Measurements from ENCODE around the gene COMMD7. TPM values are rescaled to one million over a fixed set of nuclear protein-coding genes. Genes with fewer than 3 reads are reported as not detected.

Gene COMMD7
- total RNA-seq, 2 donors from 2014 or later = 29.0 to 33.4 TPM

DNA sequence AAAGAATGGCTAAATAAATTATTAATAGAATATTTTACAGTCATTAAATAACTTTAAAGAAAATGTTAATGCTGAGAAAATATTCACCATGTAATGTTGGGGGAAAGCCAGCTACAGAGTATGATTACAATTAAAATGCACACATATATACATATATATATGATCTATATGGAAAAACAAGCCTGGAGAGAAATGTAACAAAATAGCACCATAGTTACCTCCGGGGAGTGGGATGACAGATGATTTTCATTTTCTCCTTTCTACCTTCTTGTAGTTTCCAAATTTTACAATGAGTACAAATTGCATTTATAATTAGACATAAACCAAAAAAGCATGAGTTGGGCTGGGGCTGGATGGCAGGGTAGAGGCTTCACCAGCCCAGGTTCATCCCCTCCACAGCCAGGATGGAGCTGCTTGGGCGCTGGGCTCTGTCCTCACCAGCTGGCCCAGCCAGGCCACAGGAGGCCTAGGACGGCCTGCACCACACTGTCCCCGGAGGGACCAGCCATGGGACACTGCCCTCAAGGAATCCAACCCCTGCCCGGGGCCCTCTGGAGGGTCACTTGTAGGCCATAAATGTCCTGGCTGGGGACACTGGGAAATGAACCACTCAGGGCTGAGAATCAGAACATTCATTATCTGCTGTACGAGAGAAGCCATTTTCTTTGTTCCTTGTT lies 79.8 kb downstream of the COMMD7 start:
- intact Hi-C loops (cut with DNase I, micrococcal nuclease) = no loop called here
- DNase-seq = no peak
- no peak for ATAC-seq

GRCh38 chr20:32661820-32662528 lies 81.3 kb downstream of the COMMD7 start:
- DNase-seq (no peak), ATAC-seq (no peak)
- intact Hi-C loops (cut with DNase I, micrococcal nuclease) = no loop called here

- no peak for ATAC-seq
- no peak for DNase-seq
- intact Hi-C loops (cut with DNase I, micrococcal nuclease) = no loop called here
These were observed 82.6 kb downstream of the COMMD7 start for GRCh38 chr20:32660661-32661060.

DNA sequence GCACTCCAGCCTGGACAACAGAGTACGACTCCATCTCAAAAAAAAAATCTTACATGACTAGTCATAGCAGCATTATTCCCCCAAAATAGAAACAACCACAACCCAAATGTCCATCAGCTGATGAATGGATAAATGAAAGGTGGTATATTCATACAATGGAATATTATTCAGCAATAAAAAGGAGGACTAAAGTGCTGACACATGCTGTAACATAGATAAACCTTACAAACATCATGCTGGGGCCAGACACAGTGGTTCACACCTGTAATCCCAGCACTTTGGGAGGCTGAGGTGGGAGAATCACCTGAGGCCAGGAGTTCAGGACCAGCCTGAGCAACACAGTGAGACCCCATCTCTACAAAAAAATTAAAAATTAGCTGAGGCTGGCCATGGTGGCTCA lies 86.4 kb downstream of the COMMD7 start:
- DNase-seq = no peak
- ATAC-seq = no peak
- intact Hi-C loops (cut with DNase I, micrococcal nuclease) = no loop called here

DNA sequence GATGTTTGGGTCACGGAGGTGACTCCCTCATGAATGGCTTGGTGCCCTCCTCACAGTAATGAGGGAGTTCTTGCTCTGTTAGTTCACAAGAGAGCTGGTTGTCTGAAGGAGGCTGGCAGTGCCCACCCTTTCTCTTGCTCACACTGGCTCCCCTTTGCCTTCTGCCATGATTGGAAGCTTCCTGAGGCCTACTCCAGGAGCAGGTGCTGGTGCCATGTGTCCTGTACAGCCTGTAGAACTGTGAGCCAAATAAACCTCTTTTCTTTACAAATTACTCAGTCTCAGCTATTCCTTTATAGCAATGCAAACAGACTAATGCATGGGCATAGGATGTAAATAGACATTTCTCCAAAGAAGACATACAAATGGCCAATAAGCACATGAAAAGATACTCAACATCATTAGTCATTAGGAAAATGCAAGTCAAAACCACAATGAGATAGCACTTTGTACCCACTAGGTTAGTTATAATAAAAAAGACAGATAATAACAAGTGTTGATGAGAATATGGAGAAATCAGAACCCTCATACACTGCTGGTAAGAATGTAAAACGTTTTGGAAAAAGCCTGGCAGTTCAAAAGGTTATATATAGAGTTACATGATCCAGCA lies 87.3 kb downstream of the COMMD7 start:
- DNase-seq (no peak), ATAC-seq (no peak)
- intact Hi-C loops (cut with DNase I, micrococcal nuclease) = no loop called here

- ATAC-seq = peak; percentile 98
- intact Hi-C loops (cut with DNase I, micrococcal nuclease) = loop anchor here (5.0 kb wide), 2 partner anchors 126 to 131 kb away; no protein-coding TSS in a partner anchor
- peak; percentile 60 to 84 for DNase-seq
These were observed 90.3 kb downstream of the COMMD7 start for GRCh38 chr20:32652739-32653526.

Other genes starting within 250 kb of the COMMD7 start
- 10 to 100 TPM; 55.2 to 61.0 TPM for gene NOL4L, start 158.1 kb downstream of the COMMD7 start, total RNA-seq
- gene C20orf203, start 69.5 kb downstream of the COMMD7 start, total RNA-seq = not detected
- under 1 TPM; 0.78 to 0.85 TPM for gene DNMT3B, start 18.9 kb upstream of the COMMD7 start, total RNA-seq
- 10 to 100 TPM; 75.6 to 85.5 TPM for gene MAPRE1, start 76.5 kb upstream of the COMMD7 start, total RNA-seq
- gene EFCAB8, start 115.5 kb upstream of the COMMD7 start, total RNA-seq = under 1 TPM in 1 of 2 donors, not detected in 1; 0.11 TPM

Measured in left colon (tissue), 2 donors.